Measurements from ENCODE around the gene LHFPL6.

Gene LHFPL6

GRCh38 chr13:39417643-39418042 lies 185.3 kb downstream of the LHFPL6 start:
- TF ChIP-seq SIN3A (IDR thresholded peaks at IDR 0.05; ENCODE audit: borderline replicate concordance, insufficient read depth, low read length) = no peak
- TF ChIP-seq REST (IDR thresholded peaks at IDR 0.05; ENCODE audit: insufficient read depth in 1 of 2, low read depth in 2 of 2, low read length in 2 of 2) = no peak

GRCh38 chr13:39417131-39417530 lies 185.9 kb downstream of the LHFPL6 start:
- TF ChIP-seq SIN3A (IDR thresholded peaks at IDR 0.05; ENCODE audit: borderline replicate concordance, insufficient read depth, low read length) = no peak
- TF ChIP-seq REST (IDR thresholded peaks at IDR 0.05; ENCODE audit: insufficient read depth in 1 of 2, low read depth in 2 of 2, low read length in 2 of 2) = no peak
- TF ChIP-seq POLR2AphosphoS5 (IDR thresholded peaks at IDR 0.05; ENCODE audit: low read depth, low read length) = no peak
- no peak for TF ChIP-seq TAF1 (IDR thresholded peaks at IDR 0.05; ENCODE audit: borderline replicate concordance, insufficient read depth, low read length)
- TF ChIP-seq FOXP2 (optimal IDR thresholded peaks at IDR 0.05; ENCODE audit: borderline replicate concordance, extremely low read depth, extremely low read length, insufficient read depth) = no peak

GRCh38 chr13:39415008-39415802 lies 187.8 kb downstream of the LHFPL6 start:
- TF ChIP-seq REST (IDR thresholded peaks at IDR 0.05; ENCODE audit: insufficient read depth in 1 of 2, low read depth in 2 of 2, low read length in 2 of 2) = no peak
- no peak for TF ChIP-seq TAF1 (IDR thresholded peaks at IDR 0.05; ENCODE audit: borderline replicate concordance, insufficient read depth, low read length)
- TF ChIP-seq SIN3A (IDR thresholded peaks at IDR 0.05; ENCODE audit: borderline replicate concordance, insufficient read depth, low read length) = no peak
- no peak for TF ChIP-seq POLR2AphosphoS5 (IDR thresholded peaks at IDR 0.05; ENCODE audit: low read depth, low read length)
- TF ChIP-seq FOXP2 (optimal IDR thresholded peaks at IDR 0.05; ENCODE audit: borderline replicate concordance, extremely low read depth, extremely low read length, insufficient read depth) = no peak

DNA sequence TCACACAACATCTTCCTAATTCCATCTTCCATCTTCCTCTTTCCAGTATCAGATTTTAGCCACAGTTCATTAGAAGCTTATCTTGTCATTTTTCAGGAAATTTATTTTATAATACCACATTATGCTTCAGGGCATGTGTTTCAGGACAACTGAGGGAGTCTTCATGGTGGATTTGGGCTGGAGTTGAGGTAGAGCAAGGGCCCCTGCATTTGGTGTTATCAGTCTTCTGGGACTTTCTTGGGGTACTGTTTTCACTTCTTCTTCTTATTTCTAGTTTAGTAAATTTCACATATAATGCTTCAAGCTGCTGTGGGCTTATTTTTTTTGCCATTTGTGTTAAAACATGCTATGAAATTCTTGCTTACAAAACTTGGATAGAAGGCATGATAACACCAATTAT lies 188.7 kb downstream of the LHFPL6 start:
- no peak for TF ChIP-seq FOXP2 (optimal IDR thresholded peaks at IDR 0.05; ENCODE audit: borderline replicate concordance, extremely low read depth, extremely low read length, insufficient read depth)
- TF ChIP-seq POLR2AphosphoS5 (IDR thresholded peaks at IDR 0.05; ENCODE audit: low read depth, low read length) = no peak
- TF ChIP-seq REST (IDR thresholded peaks at IDR 0.05; ENCODE audit: insufficient read depth in 1 of 2, low read depth in 2 of 2, low read length in 2 of 2) = no peak
- TF ChIP-seq SIN3A (IDR thresholded peaks at IDR 0.05; ENCODE audit: borderline replicate concordance, insufficient read depth, low read length) = no peak
- no peak for TF ChIP-seq TAF1 (IDR thresholded peaks at IDR 0.05; ENCODE audit: borderline replicate concordance, insufficient read depth, low read length)

DNA sequence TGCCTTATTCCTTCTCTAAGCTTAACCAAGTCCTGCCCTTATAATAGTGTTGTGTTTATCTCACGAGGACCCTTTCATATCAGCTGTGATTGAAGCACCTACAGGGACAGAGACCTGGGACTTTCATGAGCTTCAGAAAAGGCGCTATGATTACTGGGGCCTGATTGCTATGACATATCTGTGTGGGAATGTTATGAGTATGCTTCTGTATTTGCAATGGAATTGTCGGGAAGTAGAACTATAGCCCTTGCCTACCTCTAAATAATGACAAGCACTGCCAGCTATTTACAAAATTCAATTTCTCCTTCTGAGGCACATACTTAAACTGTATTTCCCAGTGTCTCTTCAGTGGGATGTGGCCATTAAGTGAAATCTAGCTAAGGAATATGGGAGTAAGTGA lies 191.5 kb downstream of the LHFPL6 start:
- TF ChIP-seq SIN3A (IDR thresholded peaks at IDR 0.05; ENCODE audit: borderline replicate concordance, insufficient read depth, low read length) (no peak), FOXP2 (optimal IDR thresholded peaks at IDR 0.05; ENCODE audit: borderline replicate concordance, extremely low read depth, extremely low read length, insufficient read depth) (no peak), POLR2AphosphoS5 (IDR thresholded peaks at IDR 0.05; ENCODE audit: low read depth, low read length) (no peak), TAF1 (IDR thresholded peaks at IDR 0.05; ENCODE audit: borderline replicate concordance, insufficient read depth, low read length) (no peak), REST (IDR thresholded peaks at IDR 0.05; ENCODE audit: insufficient read depth in 1 of 2, low read depth in 2 of 2, low read length in 2 of 2) (no peak)
